Breast epithelium (tissue), 4 donors: ENCODE results near the gene TSPEAR. TPM values are rescaled to one million over a fixed set of nuclear protein-coding genes. Genes with fewer than 3 reads are reported as not detected.

ENCODE experiments used
- DNase-seq, 2 donors: peaks; one replicate each; pipeline ENCODE4 v3.0.0-alpha.2; 2019; ENCODE audit warnings: low spot score in 2 of 2
- H3K27ac ChIP-seq, 2 donors: fragments of 200-600 bp; sonication (generic) in 1 of 2; one replicate each; pipeline ENCODE4 v1.5.1; 2016 to 2019; ENCODE audit warnings: mild to moderate bottlenecking in 1 of 2
- H3K27me3 ChIP-seq, 2 donors: fragments of 200-600 bp; sonication (generic) in 1 of 2; one replicate each; pipeline versions ENCODE4 v1.5.1 to v1.6.0; 2017 to 2019; ENCODE audit warnings: control low read depth in 1 of 2, mild to moderate bottlenecking in 1 of 2
- H3K36me3 ChIP-seq: fragments of 200-600 bp; one replicate; pipeline ENCODE4 v1.5.1; 2019
- H3K4me1 ChIP-seq, 2 donors: fragments of 200-600 bp; sonication (generic); one replicate each; pipeline ENCODE4 v1.5.1; 2016 to 2019; ENCODE audit warnings: control low read depth in 1 of 2
- H3K4me3 ChIP-seq, 3 donors: fragments of 200-600 bp; sonication (generic); 1 replicate in 2 of 3; 2 replicates in 1 of 3; pipeline ENCODE4 v1.5.1; 2016 to 2019; ENCODE audit warnings: mild to moderate bottlenecking in 3 of 3, moderate library complexity in 2 of 3
- H3K9me3 ChIP-seq, 2 donors: fragments of 200-600 bp; sonication (generic) in 1 of 2; one replicate each; pipeline ENCODE4 v1.5.1; 2016 to 2019; ENCODE audit warnings: control low read depth in 1 of 2
- CTCF ChIP-seq, 3 donors: fragments of 450-650 bp; IDR thresholded peaks; one replicate each; pipeline ENCODE4 v1.5.1; 2016 to 2017; ENCODE audit warnings: antibody characterized with exemption in 3 of 3, mild to moderate bottlenecking in 3 of 3, moderate library complexity in 3 of 3
- POLR2A ChIP-seq: fragments of 450-650 bp; IDR thresholded peaks from one replicate; pipeline ENCODE4 v1.6.1; 2016; ENCODE audit warnings: antibody characterized with exemption, mild to moderate bottlenecking, moderate library complexity
- POLR2AphosphoS5 ChIP-seq, 3 donors: sonication (generic); formaldehyde crosslinking; IDR thresholded peaks; one replicate each; pipeline ENCODE4 v1.6.1; 2017; ENCODE audit warnings: antibody characterized with exemption in 3 of 3
- intact Hi-C: fragments of 100-400 bp; cut with DNase I; formaldehyde crosslinking; loops from one replicate; pipeline ENCODE4 v1.15.1; 2023; ENCODE audit warnings: low total_unique reads
- total RNA-seq, 3 donors: library from RNA; depleted of rRNA; stranded (reverse); fragments of >200 nt; gene quantifications; one replicate each; pipeline ENCODE4 v1.1.0, GENCODE V29; 2016

TSPEAR gene
- total RNA-seq, 3 donors from 2014 or later, result 0.15 TPM; not detected in 2

- intact Hi-C loops, result no loop called here
- Histone ChIP-seq H3K4me3 (no peak overlapping the region), H3K27me3 (peaks cover 0 to 13% of the 10 kb centered on the region in 2 donors), H3K27ac (no peak overlapping the region), H3K9me3 (peaks cover 29 to 38% of the 10 kb centered on the region in 2 donors), H3K4me1 (no peaks in the 10 kb centered on the region), H3K36me3 (no peaks in the 10 kb centered on the region)
- no peak for DNase-seq
- TF ChIP-seq POLR2AphosphoS5 (IDR thresholded peaks at IDR 0.05) (no peak), POLR2A (no peak), CTCF (IDR thresholded peaks at IDR 0.05) (no peak)
These were observed 102.2 kb downstream of the TSPEAR start for GRCh38 chr21:44609193-44609592.

- no peak for DNase-seq
- Histone ChIP-seq H3K4me3 (no peak overlapping the region), H3K9me3 (peaks cover 22 to 32% of the 10 kb centered on the region in 2 donors), H3K27ac (no peak overlapping the region), H3K27me3 (peaks cover 0 to 29% of the 10 kb centered on the region in 2 donors), H3K4me1 (no peaks in the 10 kb centered on the region), H3K36me3 (no peaks in the 10 kb centered on the region)
- TF ChIP-seq POLR2A, result no peak
- intact Hi-C loops, result no loop called here
These were observed 104.9 kb downstream of the TSPEAR start for GRCh38 chr21:44606495-44606894.

GRCh38 chr21:44603911-44604310 lies 107.5 kb downstream of the TSPEAR start:
- intact Hi-C loops, result no loop called here
- no peak for DNase-seq

GRCh38 chr21:44603109-44603875 lies 108.1 kb downstream of the TSPEAR start:
- Histone ChIP-seq H3K4me1 (no peaks in the 10 kb centered on the region), H3K4me3 (no peak overlapping the region), H3K36me3 (no peaks in the 10 kb centered on the region), H3K27me3 (peaks cover 0 to 57% of the 10 kb centered on the region in 2 donors), H3K27ac (no peak overlapping the region), H3K9me3 (peaks cover 0 to 12% of the 10 kb centered on the region in 2 donors)
- no peak for TF ChIP-seq POLR2A
- no peak for TF ChIP-seq CTCF (IDR thresholded peaks at IDR 0.05)
- TF ChIP-seq POLR2AphosphoS5 (IDR thresholded peaks at IDR 0.05), result no peak
- intact Hi-C loops, result no loop called here
- no peak for DNase-seq

More at GRCh38 chr21:44603911-44604310, 107.5 kb downstream of the TSPEAR start:
- Histone ChIP-seq H3K27me3 (peaks cover 0 to 51% of the 10 kb centered on the region in 2 donors), H3K27ac (no peak overlapping the region), H3K36me3 (no peaks in the 10 kb centered on the region), H3K4me1 (no peaks in the 10 kb centered on the region), H3K4me3 (no peak overlapping the region), H3K9me3 (peaks cover 0 to 7% of the 10 kb centered on the region in 2 donors)
- TF ChIP-seq POLR2AphosphoS5 (IDR thresholded peaks at IDR 0.05), result no peak
- TF ChIP-seq POLR2A, result no peak
- TF ChIP-seq CTCF (IDR thresholded peaks at IDR 0.05), result no peak

GRCh38 chr21:44602463-44602850 lies 108.9 kb downstream of the TSPEAR start:
- Histone ChIP-seq H3K9me3 (peaks cover 0 to 12% of the 10 kb centered on the region in 2 donors), H3K27me3 (peaks cover 0 to 60% of the 10 kb centered on the region in 2 donors), H3K27ac (no peak overlapping the region), H3K4me3 (no peak overlapping the region), H3K36me3 (no peaks in the 10 kb centered on the region), H3K4me1 (no peaks in the 10 kb centered on the region)
- DNase-seq, result no peak
- no peak for TF ChIP-seq POLR2AphosphoS5 (IDR thresholded peaks at IDR 0.05)
- TF ChIP-seq CTCF (IDR thresholded peaks at IDR 0.05), result no peak
- no peak for TF ChIP-seq POLR2A
- intact Hi-C loops, result no loop called here
